H1 (cell line): Measurements from ENCODE around the gene RHOB. TPM values are rescaled to one million over a fixed set of nuclear protein-coding genes. Genes with fewer than 3 reads are reported as not detected.

Experiments used
- CTCF ChIA-PET: fragments of 300-600 bp; sonication (Branson Sonifier 250); formaldehyde crosslinking; loops from one replicate; lab custom pipeline; 2021; ENCODE audit not compliant: partially characterized antibody; lab: Charles Lee
- POLR2A ChIA-PET: fragments of 300-600 bp; sonication (Branson Sonifier 250); formaldehyde crosslinking; loops from one replicate; lab custom pipeline; 2021; ENCODE audit warnings: inconsistent platforms; ENCODE audit not compliant: partially characterized antibody; lab: Charles Lee
- DNase-seq, 2 experiments: peaks; one replicate each; pipeline versions ENCODE4 v3.0.0 to v3.0.0-alpha.2; 2010 to 2022; ENCODE audit warnings: low spot score in 2 of 2, low read depth in 1 of 2, mixed read lengths in 1 of 2
- FAIRE-seq: peaks from 2 replicates; lab custom pipeline; 2011; peaks lifted over from hg19 to GRCh38; lab: Jason Lieb, UNC
- H2AFZ ChIP-seq: 2 replicates; pipeline ENCODE4 v1.8.1; 2012; ENCODE audit warnings: low read length, inconsistent platforms
- H2AK5ac ChIP-seq: 2 replicates; pipeline ENCODE4 v1.6.1; 2013; ENCODE audit warnings: low read depth, low read length
- H2BK120ac ChIP-seq: replicated peaks from 2 replicates; pipeline ENCODE3; 2013; ENCODE audit warnings: low read depth, low read length, inconsistent platforms
- H2BK12ac ChIP-seq: 2 replicates; pipeline ENCODE4 v1.6.1; 2013; ENCODE audit warnings: low read depth, low read length
- H2BK15ac ChIP-seq: 2 replicates; pipeline ENCODE4 v1.6.1; 2013; ENCODE audit warnings: low read length
- H2BK20ac ChIP-seq: 2 replicates; pipeline ENCODE4 v1.6.1; 2013; ENCODE audit warnings: low read length
- H2BK5ac ChIP-seq: 2 replicates; pipeline ENCODE4 v1.6.1; 2013; ENCODE audit warnings: low read depth, low read length
- H3K14ac ChIP-seq: 2 replicates; pipeline ENCODE4 v1.6.1; 2013; ENCODE audit warnings: inconsistent platforms; ENCODE audit not compliant: insufficient read length
- H3K18ac ChIP-seq: 2 replicates; pipeline ENCODE4 v1.6.1; 2013; ENCODE audit warnings: low read length; ENCODE audit errors: extremely low read depth
- H3K23ac ChIP-seq: 2 replicates; pipeline ENCODE4 v1.6.1; 2013; ENCODE audit warnings: inconsistent platforms; ENCODE audit not compliant: insufficient read length
- H3K23me2 ChIP-seq: 2 replicates; pipeline ENCODE4 v1.6.1; 2013; ENCODE audit warnings: low read depth, low read length
- H3K27ac ChIP-seq: 2 replicates; pipeline ENCODE4 v1.6.1; 2011; ENCODE audit warnings: low read depth, low read length, inconsistent platforms
- H3K27me3 ChIP-seq, 4 experiments: replicated peaks in 1 of 4; 1 replicate in 1 of 4; 2 replicates in 3 of 4; pipeline versions ENCODE4 v1.6.1 to v1.8.1; 2011 to 2013; ENCODE audit warnings: low read length in 3 of 4, mild to moderate bottlenecking in 3 of 4, inconsistent platforms in 2 of 4, mixed read lengths in 2 of 4, moderate library complexity in 1 of 4; ENCODE audit not compliant: control insufficient read depth in 3 of 4, insufficient read depth in 3 of 4; ENCODE audit errors: extremely low read depth in 1 of 4
- H3K36me3 ChIP-seq, 4 experiments: 2 replicates each; pipeline versions ENCODE4 v1.6.1 to v1.8.1; 2011 to 2013; ENCODE audit warnings: mild to moderate bottlenecking in 4 of 4, low read length in 3 of 4, moderate library complexity in 2 of 4, control low read depth in 1 of 4, inconsistent platforms in 1 of 4; ENCODE audit not compliant: insufficient read depth in 4 of 4, control insufficient read depth in 2 of 4
- H3K4ac ChIP-seq: replicated peaks from 2 replicates; pipeline ENCODE3; 2013; ENCODE audit warnings: low read length, low read depth, mixed read lengths, inconsistent platforms; ENCODE audit not compliant: insufficient read length
- H3K4me1 ChIP-seq, 4 experiments: replicated peaks in 1 of 4; 1 replicate in 1 of 4; 2 replicates in 3 of 4; pipeline versions ENCODE4 v1.6.1 to v1.8.1; 2011 to 2013; ENCODE audit warnings: low read length in 3 of 4, inconsistent platforms in 2 of 4, mixed read lengths in 1 of 4; ENCODE audit not compliant: insufficient read depth in 4 of 4, control insufficient read depth in 3 of 4
- H3K4me2 ChIP-seq, 2 experiments: 2 replicates each; pipeline versions ENCODE4 v1.6.1 to v1.8.1; 2011 to 2013; ENCODE audit warnings: low read depth in 2 of 2, low read length in 2 of 2, control low read depth in 1 of 2, inconsistent platforms in 1 of 2, mild to moderate bottlenecking in 1 of 2; ENCODE audit not compliant: insufficient read depth in 1 of 2
- H3K4me3 ChIP-seq, 4 experiments: fragments of 200-600, 300-600 bp in 1 of 4; sonication (generic), shearing (Covaris generic), sonication (Bioruptor Twin) in 1 of 4; 2 replicates each; pipeline versions ENCODE4 v1.5.1 to v1.8.1; 2011 to 2016; ENCODE audit warnings: low read length in 4 of 4, low read depth in 3 of 4, control low read depth in 2 of 4, inconsistent platforms in 2 of 4, mild to moderate bottlenecking in 2 of 4, mixed read lengths in 1 of 4, moderate library complexity in 1 of 4; ENCODE audit not compliant: insufficient read depth in 2 of 4; ENCODE audit errors: extremely low read depth in 1 of 4
- H3K56ac ChIP-seq: replicated peaks from 2 replicates; pipeline ENCODE3; 2013; ENCODE audit warnings: low read depth, mild to moderate bottlenecking, mixed read lengths, low read length, inconsistent platforms; ENCODE audit not compliant: insufficient read length
- H3K79me1 ChIP-seq: 2 replicates; pipeline ENCODE4 v1.6.1; 2013; ENCODE audit warnings: low read depth, low read length, control low read depth
- H3K79me2 ChIP-seq, 2 experiments: 2 replicates each; pipeline versions ENCODE4 v1.6.1 to v1.8.1; 2012 to 2013; ENCODE audit warnings: low read length in 2 of 2, mild to moderate bottlenecking in 2 of 2, inconsistent platforms in 1 of 2; ENCODE audit not compliant: insufficient read depth in 2 of 2, control insufficient read depth in 1 of 2
- H3K9ac ChIP-seq, 4 experiments: replicated peaks in 1 of 4; 1 replicate in 1 of 4; 2 replicates in 3 of 4; pipeline versions ENCODE4 v1.6.1 to v1.8.1; 2011 to 2013; ENCODE audit warnings: low read depth in 3 of 4, low read length in 3 of 4, control low read depth in 2 of 4, mild to moderate bottlenecking in 2 of 4, moderate library complexity in 2 of 4, inconsistent platforms in 1 of 4; ENCODE audit errors: extremely low read depth in 1 of 4
- H3K9me3 ChIP-seq, 2 experiments: 2 replicates each; pipeline versions ENCODE4 v1.6.1 to v1.8.1; 2012 to 2013; ENCODE audit warnings: mild to moderate bottlenecking in 2 of 2, moderate library complexity in 2 of 2, control low read depth in 1 of 2, inconsistent platforms in 1 of 2, low read depth in 1 of 2, low read length in 1 of 2, mixed read lengths in 1 of 2; ENCODE audit not compliant: insufficient read depth in 2 of 2
- H4K20me1 ChIP-seq, 2 experiments: replicated peaks in 1 of 2; 2 replicates each; pipeline versions ENCODE3 to v1.8.1; 2011 to 2013; ENCODE audit warnings: inconsistent platforms in 2 of 2, low read length in 2 of 2, mild to moderate bottlenecking in 1 of 2; ENCODE audit not compliant: insufficient read depth in 2 of 2, control insufficient read depth in 1 of 2
- H4K5ac ChIP-seq: 2 replicates; pipeline ENCODE4 v1.6.1; 2013; ENCODE audit warnings: low read length, low read depth, mixed read lengths, inconsistent platforms; ENCODE audit not compliant: insufficient read length
- H4K8ac ChIP-seq: 2 replicates; pipeline ENCODE4 v1.8.0; 2013; ENCODE audit warnings: mild to moderate bottlenecking, moderate library complexity, low read length, inconsistent platforms; ENCODE audit not compliant: insufficient read depth; ENCODE audit errors: extremely low read depth
- H4K91ac ChIP-seq: replicated peaks from 2 replicates; pipeline ENCODE3; 2013; ENCODE audit warnings: low read length, mixed read lengths, inconsistent platforms; ENCODE audit not compliant: insufficient read length
- CTBP2 ChIP-seq: IDR thresholded peaks from 2 replicates; pipeline ENCODE4 v1.7.0; 2011; ENCODE audit warnings: borderline replicate concordance, mild to moderate bottlenecking, moderate library complexity, mixed read lengths, low read length; ENCODE audit not compliant: insufficient read depth, insufficient read length
- GABPA ChIP-seq: IDR thresholded peaks from 2 replicates; pipeline ENCODE4 v1.6.1; 2011; ENCODE audit warnings: mild to moderate bottlenecking, low read length, moderate library complexity, borderline replicate concordance; ENCODE audit not compliant: insufficient read depth
- WGBS, 2 experiments: shearing (Covaris generic) in 1 of 2; methylation state at CpG; one replicate each; pipeline versions ENCODE4 v1.1.6 to v1.1.7; 2013 to 2015; ENCODE audit warnings: low lambda C conversion rate in 2 of 2, mixed read lengths in 2 of 2, inconsistent platforms in 1 of 2, low coverage in 1 of 2, missing lambda C conversion rate in 1 of 2; ENCODE audit not compliant: insufficient replicate concordance in 2 of 2, insufficient coverage in 1 of 2, insufficient read length in 1 of 2; ENCODE audit errors: extremely low coverage in 1 of 2, missing lambda C conversion rate in 1 of 2; 5-methylcytosine and 5-hydroxymethylcytosine counted together
- polyA plus RNA-seq, 7 experiments: library from polyadenylated mRNA; depleted of rRNA in 3 of 7; stranded (reverse) in 5 of 7; unstranded in 2 of 7; fragments of >200 nt in 5 of 7; fragments of 200-250 nt in 2 of 7; gene quantifications; 1 replicate in 5 of 7; 2 replicates in 1 of 7; 4 replicates in 1 of 7; pipeline versions ENCODE4 v1.2.1 to v1.2.3, GENCODE V29; 2011 to 2013; ENCODE audit warnings: missing spikeins in 2 of 7, mixed read lengths in 2 of 7
- total RNA-seq: library from RNA; stranded (reverse); fragmentation: NEBNext Ultra II Directional; extraction: Animal tissue kit (Norgen Biotek cat#: 25700); gene quantifications from 2 replicates; pipeline ENCODE4 v1.2.1, GENCODE V29; 2021

The RHOB gene
- total and polyA plus RNA-seq, 2 of the 8 experiments (the other 6 are each of a cell fraction or from before 2014, with no cell fraction given) = 9.3 to 9.5 TPM

- FAIRE-seq (no peak), DNase-seq (no peak)
- WGBS, 2 experiments = 94% methylated on average over 2 of the region's 2 CpGs; no CpG with 5 or more reads in 1 of the 2 experiments
- Histone ChIP-seq H3K79me1 (no peaks in the 10 kb centered on the region), H3K27me3 (no peaks in the 10 kb centered on the region), H2AK5ac (no peak overlapping the region), H3K27ac (no peak overlapping the region), H2BK120ac (no peak overlapping the region), H3K4me1 (peaks cover 0 to 4% (median under 1%) of the 10 kb centered on the region in 4 experiments; a peak in 2 of 7 replicates), H2BK5ac (no peak overlapping the region), H3K4ac (no peak overlapping the region), H3K9me3 (no peaks in the 10 kb centered on the region), H3K23me2 (no peaks in the 10 kb centered on the region), H3K79me2 (no peaks in the 10 kb centered on the region), H3K56ac (no peak overlapping the region), H2BK15ac (no peak overlapping the region), H3K4me2 (no peak overlapping the region), H3K9ac (no peak overlapping the region), H4K5ac (no peak overlapping the region), H3K4me3 (no peak overlapping the region), H2BK12ac (no peak overlapping the region), H3K36me3 (no peaks in the 10 kb centered on the region), H3K14ac (no peak overlapping the region), H2AFZ (no peak overlapping the region), H4K20me1 (no peaks in the 10 kb centered on the region), H4K91ac (no peak overlapping the region), H2BK20ac (no peak overlapping the region), H3K18ac (no peak overlapping the region), H4K8ac (no peak overlapping the region), H3K23ac (no peak overlapping the region)
- TF ChIP-seq GABPA (no peak), CTBP2 (no peak)
- ChIA-PET POLR2A (interaction anchor here (1.3 to 3.0 kb wide), 3 partner anchors 9 to 32 kb away, joined by 3 to 12 read pairs (median 3); partner anchors contain the start of gene RHOB), CTCF (interaction anchor here (0.6 to 25.0 kb wide), 29 partner anchors 13 to 320 kb away, joined by 3 to 404 read pairs (median 4); partner anchors contain the start of genes HS1BP3 and RHOB)
Observed at GRCh38 chr2:20423847-20424246, 23.0 kb upstream of the RHOB start.
